A673 (cell line): ENCODE results near the gene KCNK6. TPM values are rescaled to one million over a fixed set of nuclear protein-coding genes. Genes with fewer than 3 reads are reported as not detected.

Experiments
- BruUV-seq: library from RNA; stranded (reverse); fragments of 400-500 nt; replicated peaks from 2 replicates; lab custom pipeline; 2021; lab: Mats Ljungman, UMichigan
- CTCF ChIA-PET: fragments of 300-600 bp; sonication (Branson Sonifier 250); formaldehyde crosslinking; loops from one replicate; lab custom pipeline; 2022; ENCODE audit warnings: antibody characterized with exemption; lab: Charles Lee
- POLR2A ChIA-PET: fragments of 300-600 bp; sonication (Branson Sonifier 250); formaldehyde crosslinking; loops from one replicate; lab custom pipeline; 2022; ENCODE audit warnings: antibody characterized with exemption; ENCODE audit not compliant: low non-redundant PET; lab: Charles Lee
- DNase-seq: peaks from one replicate; pipeline ENCODE4 v3.0.0-alpha.2; 2015; ENCODE audit warnings: low spot score
- H3K27ac ChIP-seq: fragments of 200-600 bp; sonication (generic); 2 replicates; pipeline ENCODE4 v1.5.1; 2016; ENCODE audit warnings: mixed run types, low read depth, mild to moderate bottlenecking, mixed read lengths, antibody characterized with exemption, low read length; ENCODE audit not compliant: poor library complexity, severe bottlenecking
- H3K27me3 ChIP-seq: fragments of 200-600 bp; sonication (generic); replicated peaks from 2 replicates; pipeline ENCODE4 v1.6.1; 2017; ENCODE audit warnings: mixed run types, low read depth, mild to moderate bottlenecking, mixed read lengths, antibody characterized with exemption, low read length; ENCODE audit not compliant: insufficient read depth, poor library complexity
- H3K36me3 ChIP-seq: fragments of 200-600 bp; sonication (generic); 2 replicates; pipeline ENCODE4 v1.6.1; 2016; ENCODE audit warnings: mixed run types, mild to moderate bottlenecking, mixed read lengths, antibody characterized with exemption, low read length; ENCODE audit not compliant: insufficient read depth, poor library complexity, severe bottlenecking
- H3K4me1 ChIP-seq: fragments of 200-600 bp; sonication (generic); 2 replicates; pipeline ENCODE4 v1.6.1; 2017; ENCODE audit warnings: mixed run types, mild to moderate bottlenecking, mixed read lengths, antibody characterized with exemption, low read length; ENCODE audit not compliant: insufficient read depth, poor library complexity, severe bottlenecking
- H3K4me3 ChIP-seq: fragments of 200-600 bp; sonication (generic); 2 replicates; pipeline ENCODE4 v1.5.1; 2016; ENCODE audit warnings: low read depth, mixed run types, mild to moderate bottlenecking, mixed read lengths, low read length; ENCODE audit not compliant: poor library complexity, severe bottlenecking
- H3K9me3 ChIP-seq: fragments of 200-600 bp; sonication (generic); 2 replicates; pipeline ENCODE4 v1.6.1; 2016; ENCODE audit warnings: mixed run types, low read depth, mild to moderate bottlenecking, mixed read lengths, antibody characterized with exemption, low read length; ENCODE audit not compliant: poor library complexity, severe bottlenecking
- EZH2 ChIP-seq: fragments of 200-600 bp; sonication (generic); IDR thresholded peaks from 2 replicates; pipeline ENCODE4 v1.6.1; 2017; ENCODE audit warnings: borderline replicate concordance, low read depth, mild to moderate bottlenecking, mixed read lengths, antibody characterized with exemption, low read length; ENCODE audit not compliant: poor library complexity, severe bottlenecking
- intact Hi-C: fragments of 100-400 bp; cut with micrococcal nuclease; formaldehyde crosslinking; loops from one replicate; pipeline ENCODE4 v1.10.0; 2022; ENCODE audit not compliant: unreplicated experiment
- total RNA-seq: library from RNA; stranded (reverse); gene quantifications from 2 replicates; pipeline ENCODE4 v1.2.3, GENCODE V29; 2021
- TF ChIP-seq, protein P1 (sequence below): fragments of 300-800, 200-600 bp; sonication (generic); conservative IDR thresholded peaks from 2 replicates; pipeline ENCODE4 v1.5.1; 2017; ENCODE audit warnings: low read depth, mild to moderate bottlenecking, antibody characterized with exemption, low read length, moderate library complexity, mixed read lengths

Gene KCNK6
- total RNA-seq, 1 experiment from 2014 or later: not detected

DNA sequence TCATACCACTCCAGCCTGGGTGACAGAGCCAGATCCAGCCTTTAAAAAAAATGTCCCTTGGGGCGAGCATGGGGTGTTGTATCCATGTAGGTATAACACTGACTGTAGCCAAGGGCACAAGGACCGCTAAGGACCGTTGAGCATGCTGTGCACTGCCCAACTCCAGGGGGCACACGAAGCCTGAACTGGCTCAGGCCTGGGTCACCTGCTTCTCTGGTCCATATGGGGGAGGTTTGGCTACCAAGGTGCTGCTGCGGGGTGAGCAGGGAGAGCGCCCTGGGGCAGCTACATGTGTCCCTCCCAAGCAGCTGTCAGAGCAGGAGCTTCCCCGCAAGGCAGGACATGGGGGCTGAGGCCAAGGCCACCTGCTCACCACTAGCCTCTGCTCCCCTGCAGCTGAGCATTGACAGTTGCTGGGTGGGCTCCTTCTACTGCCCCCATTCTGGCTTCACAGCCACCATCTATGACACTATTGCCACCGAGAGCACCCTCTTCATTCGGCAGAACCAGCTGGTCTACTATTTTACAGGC lies 32.3 kb downstream of the KCNK6 start:
- POLR2A ChIA-PET: no interaction called here
- no peak for DNase-seq

DNA sequence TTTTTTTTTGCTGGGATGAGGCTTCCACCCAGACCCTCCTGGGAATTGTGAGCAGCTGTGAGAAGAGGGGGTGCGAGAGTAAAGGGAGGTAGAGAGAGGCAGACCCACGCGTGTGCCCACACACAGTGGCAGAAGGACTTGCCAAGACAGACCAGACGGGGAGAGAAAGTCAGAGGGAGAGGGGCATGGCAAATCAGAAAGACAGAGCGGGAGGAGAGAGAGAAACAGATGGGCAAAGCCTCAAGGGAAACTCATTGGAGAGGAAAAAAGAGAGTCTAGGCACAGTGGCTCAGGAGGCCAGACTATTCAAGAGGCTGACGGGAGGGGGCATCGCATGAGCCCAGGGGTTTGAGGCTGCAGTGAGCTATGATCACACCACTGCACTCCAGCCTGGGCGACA lies 33.0 kb downstream of the KCNK6 start:
- TF ChIP-seq, protein P1, sequence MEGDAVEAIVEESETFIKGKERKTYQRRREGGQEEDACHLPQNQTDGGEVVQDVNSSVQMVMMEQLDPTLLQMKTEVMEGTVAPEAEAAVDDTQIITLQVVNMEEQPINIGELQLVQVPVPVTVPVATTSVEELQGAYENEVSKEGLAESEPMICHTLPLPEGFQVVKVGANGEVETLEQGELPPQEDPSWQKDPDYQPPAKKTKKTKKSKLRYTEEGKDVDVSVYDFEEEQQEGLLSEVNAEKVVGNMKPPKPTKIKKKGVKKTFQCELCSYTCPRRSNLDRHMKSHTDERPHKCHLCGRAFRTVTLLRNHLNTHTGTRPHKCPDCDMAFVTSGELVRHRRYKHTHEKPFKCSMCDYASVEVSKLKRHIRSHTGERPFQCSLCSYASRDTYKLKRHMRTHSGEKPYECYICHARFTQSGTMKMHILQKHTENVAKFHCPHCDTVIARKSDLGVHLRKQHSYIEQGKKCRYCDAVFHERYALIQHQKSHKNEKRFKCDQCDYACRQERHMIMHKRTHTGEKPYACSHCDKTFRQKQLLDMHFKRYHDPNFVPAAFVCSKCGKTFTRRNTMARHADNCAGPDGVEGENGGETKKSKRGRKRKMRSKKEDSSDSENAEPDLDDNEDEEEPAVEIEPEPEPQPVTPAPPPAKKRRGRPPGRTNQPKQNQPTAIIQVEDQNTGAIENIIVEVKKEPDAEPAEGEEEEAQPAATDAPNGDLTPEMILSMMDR: no peak
- no peak for TF ChIP-seq EZH2
- ChIA-PET POLR2A (no interaction called here), CTCF (no interaction called here)
- no peak overlapping the region for H3K4me3 ChIP-seq
- H3K36me3 ChIP-seq: no peaks in the 10 kb centered on the region
- no peak overlapping the region for H3K27ac ChIP-seq
- intact Hi-C loops: no loop called here
- BruUV-seq: no TSS peak
- no peaks in the 10 kb centered on the region for H3K4me1 ChIP-seq
- no peak for DNase-seq
- no peaks in the 10 kb centered on the region for H3K9me3 ChIP-seq
- H3K27me3 ChIP-seq: no peaks in the 10 kb centered on the region

More for the DNA sequence above, 32.3 kb downstream of the KCNK6 start:
- intact Hi-C loops: no loop called here
- Histone ChIP-seq H3K27ac (no peak overlapping the region), H3K4me1 (no peaks in the 10 kb centered on the region), H3K27me3 (no peaks in the 10 kb centered on the region), H3K4me3 (no peak overlapping the region), H3K9me3 (no peaks in the 10 kb centered on the region), H3K36me3 (no peaks in the 10 kb centered on the region)
- no TSS peak for BruUV-seq
- CTCF ChIA-PET: no interaction called here
- TF ChIP-seq, protein P1: no peak
- no peak for TF ChIP-seq EZH2

DNA sequence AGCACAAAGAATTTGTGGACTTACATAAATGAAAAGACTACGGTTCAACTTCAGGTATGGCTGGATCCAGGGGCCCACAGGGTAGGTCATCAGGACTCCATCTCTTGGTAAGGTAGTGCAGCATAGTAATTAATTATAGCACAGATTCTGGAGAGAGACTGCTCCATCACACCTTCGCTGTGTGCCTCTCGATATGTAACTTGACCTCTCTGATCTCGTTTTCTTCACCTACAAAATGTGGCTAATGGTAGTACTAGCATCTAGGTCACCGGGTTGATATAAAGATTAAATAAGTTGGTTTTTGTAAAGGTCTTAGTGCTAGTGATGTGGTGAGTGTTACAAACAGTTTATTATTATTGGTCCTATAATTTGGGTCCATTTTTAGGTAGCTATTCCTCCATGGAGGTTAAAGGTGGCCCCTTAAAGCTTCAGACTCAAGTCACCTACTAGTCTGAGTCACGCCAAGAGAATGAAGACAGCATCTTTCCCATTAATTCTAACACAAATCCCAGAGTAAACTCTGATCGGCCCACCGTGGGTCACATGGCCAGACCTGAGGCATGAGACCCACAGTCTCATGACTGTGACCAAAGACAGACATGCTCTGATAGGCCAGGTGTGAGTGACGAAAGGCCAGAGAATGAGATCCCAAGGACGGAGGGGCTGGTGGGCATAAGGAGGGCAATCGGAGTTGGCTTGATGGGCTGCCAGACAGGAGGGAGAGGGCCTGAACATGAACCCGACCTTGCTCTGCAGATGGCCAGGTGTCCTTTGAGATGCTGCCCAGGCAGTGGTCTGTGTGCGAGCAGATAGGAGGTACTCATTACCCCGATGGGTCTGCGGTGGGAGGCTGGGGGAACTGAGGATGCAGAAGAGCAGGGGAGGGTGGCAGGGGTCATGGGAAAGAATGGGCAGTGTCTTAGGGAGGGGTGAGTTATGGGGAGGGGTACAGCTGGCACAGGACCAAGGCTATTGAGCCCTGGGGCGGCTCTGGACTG lies 36.4 kb downstream of the KCNK6 start:
- ChIA-PET CTCF (no interaction called here), POLR2A (no interaction called here)
- intact Hi-C loops: no loop called here
- H3K4me3 ChIP-seq: no peak overlapping the region
- peaks cover 30% of the 10 kb centered on the region for H3K27me3 ChIP-seq
- H3K9me3 ChIP-seq: no peaks in the 10 kb centered on the region
- TF ChIP-seq EZH2: no peak
- TF ChIP-seq, protein P1: no peak
- H3K36me3 ChIP-seq: no peaks in the 10 kb centered on the region
- H3K27ac ChIP-seq: no peak overlapping the region
- no peaks in the 10 kb centered on the region for H3K4me1 ChIP-seq
- DNase-seq: no peak
- BruUV-seq: no TSS peak
